ENCODE results near the gene RAB3GAP1.

The RAB3GAP1 gene

GRCh38 chr2:135183822-135184221 lies 131.7 kb downstream of the RAB3GAP1 start:
- POLR2A ChIA-PET: interaction anchor here (0.6 kb wide), 1 partner anchor 1017 kb away, joined by 3 read pairs; no protein-coding TSS in a partner anchor
- DNase-seq (ENCODE audit: extremely low spot score): no peak
- CTCF ChIA-PET: interaction anchor here (1.4 kb wide), 1 partner anchor 15 kb away, joined by 3 read pairs; no protein-coding TSS in a partner anchor
- TF ChIP-seq CTCF (IDR thresholded peaks at IDR 0.05; ENCODE audit: control extremely low read depth, extremely low read depth, low read depth, missing control alignments): no peak

GRCh38 chr2:135186054-135186453 lies 134.0 kb downstream of the RAB3GAP1 start:
- ChIA-PET POLR2A (no interaction called here), CTCF (interaction anchor here (3.0 kb wide), 1 partner anchor 13 kb away, joined by 10 read pairs; no protein-coding TSS in a partner anchor)
- DNase-seq (ENCODE audit: extremely low spot score): no peak
- TF ChIP-seq CTCF (IDR thresholded peaks at IDR 0.05; ENCODE audit: control extremely low read depth, extremely low read depth, low read depth, missing control alignments): no peak

GRCh38 chr2:135187270-135187669 lies 135.2 kb downstream of the RAB3GAP1 start:
- DNase-seq (ENCODE audit: extremely low spot score): no peak
- TF ChIP-seq CTCF (IDR thresholded peaks at IDR 0.05; ENCODE audit: control extremely low read depth, extremely low read depth, low read depth, missing control alignments): no peak
- ChIA-PET CTCF (interaction anchor here (1.4 to 3.0 kb wide), 3 partner anchors 11 to 182 kb away, joined by 4 to 10 read pairs (median 4); no protein-coding TSS in a partner anchor), POLR2A (no interaction called here)

- CTCF ChIA-PET: interaction anchor here (1.1 to 1.2 kb wide), 2 partner anchors 13 to 35 kb away, joined by 3 read pairs; no protein-coding TSS in a partner anchor
- TF ChIP-seq CTCF (IDR thresholded peaks at IDR 0.05; ENCODE audit: control extremely low read depth, extremely low read depth, low read depth, missing control alignments): no peak
- POLR2A ChIA-PET: no interaction called here
- DNase-seq (ENCODE audit: extremely low spot score): no peak
These were observed 137.1 kb downstream of the RAB3GAP1 start for GRCh38 chr2:135189148-135189547.

GRCh38 chr2:135190799-135191198 lies 138.7 kb downstream of the RAB3GAP1 start:
- TF ChIP-seq CTCF (IDR thresholded peaks at IDR 0.05; ENCODE audit: control extremely low read depth, extremely low read depth, low read depth, missing control alignments): no peak
- ChIA-PET CTCF (no interaction called here), POLR2A (no interaction called here)
- no peak for DNase-seq (ENCODE audit: extremely low spot score)

- no peak for DNase-seq (ENCODE audit: extremely low spot score)
- no peak for TF ChIP-seq CTCF (IDR thresholded peaks at IDR 0.05; ENCODE audit: control extremely low read depth, extremely low read depth, low read depth, missing control alignments)
- POLR2A ChIA-PET: no interaction called here
- CTCF ChIA-PET: interaction anchor here (0.6 to 2.8 kb wide), 3 partner anchors 11 to 16 kb away, joined by 3 to 10 read pairs (median 3); no protein-coding TSS in a partner anchor
These were observed 146.4 kb downstream of the RAB3GAP1 start for GRCh38 chr2:135198481-135198880.

Measured in GM10248 (cell line).